IgD-negative memory B cell (primary cell): ENCODE data around the gene SHROOM3. TPM values are rescaled to one million over a fixed set of nuclear protein-coding genes. Genes with fewer than 3 reads are reported as not detected.

Experiments used
- H3K27ac Mint-ChIP-seq, 3 donors: one replicate each; pipeline ENCODE4 v1.8.0; 2020 to 2022; ENCODE audit warnings: mild to moderate bottlenecking in 3 of 3, mixed read lengths in 3 of 3, moderate library complexity in 1 of 3
- H3K27me3 Mint-ChIP-seq: one replicate; pipeline ENCODE4 v1.8.0; 2021; ENCODE audit warnings: mixed read lengths
- H3K36me3 Mint-ChIP-seq: one replicate; pipeline ENCODE4 v1.8.0; 2020; ENCODE audit warnings: mild to moderate bottlenecking, mixed read lengths
- H3K4me1 Mint-ChIP-seq, 3 donors: one replicate each; pipeline ENCODE4 v1.8.0; 2020 to 2022; ENCODE audit warnings: mixed read lengths in 3 of 3, mild to moderate bottlenecking in 1 of 3
- H3K4me3 Mint-ChIP-seq, 4 donors: one replicate each; pipeline ENCODE4 v1.8.0; 2020 to 2022; ENCODE audit warnings: mild to moderate bottlenecking in 4 of 4, mixed read lengths in 4 of 4, moderate library complexity in 3 of 4
- H3K9me3 Mint-ChIP-seq, 3 donors: one replicate each; pipeline ENCODE4 v1.8.0; 2020 to 2021; ENCODE audit warnings: mixed read lengths in 3 of 3, mild to moderate bottlenecking in 1 of 3
- polyA plus RNA-seq: library from polyadenylated mRNA; unstranded; fragments of 300-500 nt; fragmentation: Illumina TruSeq; gene quantifications from one replicate; pipeline ENCODE4 v1.2.3, GENCODE V29; 2021

SHROOM3 gene
- polyA plus RNA-seq, 1 donor from 2014 or later, result not detected

DNA sequence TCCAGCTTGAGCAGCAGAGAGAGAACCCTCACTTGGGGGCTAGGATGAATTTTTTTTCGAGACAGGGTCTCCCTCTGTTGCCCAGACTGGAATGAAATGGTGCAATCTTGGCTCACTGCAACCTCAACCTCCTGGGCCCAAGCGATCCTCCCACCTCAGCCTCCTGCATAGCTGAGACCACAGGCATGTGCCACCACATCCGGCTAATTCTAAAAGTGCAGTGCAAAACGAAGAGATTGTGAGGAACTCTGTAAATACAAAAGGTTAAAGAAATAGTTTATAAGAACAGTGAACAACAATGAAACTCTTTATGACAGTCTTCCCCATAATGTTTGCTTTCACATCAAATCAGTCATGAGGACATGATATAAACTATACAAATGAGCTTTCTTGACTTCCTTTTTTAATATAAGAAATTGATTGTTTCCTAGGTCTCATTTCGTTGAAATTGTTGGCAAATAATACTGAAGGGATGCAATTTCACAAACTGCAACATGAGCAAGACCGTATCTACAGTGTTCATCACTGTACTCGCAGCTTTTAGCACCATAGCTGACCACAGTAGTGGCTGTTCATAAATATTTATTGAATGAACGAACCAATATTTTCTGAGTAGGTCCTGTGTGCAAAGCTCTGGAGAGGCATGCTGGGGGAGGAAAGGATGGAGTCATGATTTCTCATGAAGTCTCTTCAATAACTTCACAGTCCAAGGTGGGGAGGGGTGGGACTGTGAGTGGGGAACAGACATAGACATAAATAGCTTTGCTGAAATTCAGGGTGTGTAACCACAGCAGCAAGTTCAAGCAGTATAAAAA is 116.1 kb downstream of the SHROOM3 start:
- H3K27me3 Mint-ChIP-seq, result peaks cover 7% of the 10 kb centered on the region
- H3K9me3 Mint-ChIP-seq, result peaks cover 0 to 2% (median 0%) of the 10 kb centered on the region in 3 donors
- no peaks in the 10 kb centered on the region for H3K36me3 Mint-ChIP-seq
- no peak overlapping the region for H3K27ac Mint-ChIP-seq
- no peak overlapping the region for H3K4me3 Mint-ChIP-seq
- H3K4me1 Mint-ChIP-seq, result peaks cover 0 to 2% (median 0%) of the 10 kb centered on the region in 3 donors

DNA sequence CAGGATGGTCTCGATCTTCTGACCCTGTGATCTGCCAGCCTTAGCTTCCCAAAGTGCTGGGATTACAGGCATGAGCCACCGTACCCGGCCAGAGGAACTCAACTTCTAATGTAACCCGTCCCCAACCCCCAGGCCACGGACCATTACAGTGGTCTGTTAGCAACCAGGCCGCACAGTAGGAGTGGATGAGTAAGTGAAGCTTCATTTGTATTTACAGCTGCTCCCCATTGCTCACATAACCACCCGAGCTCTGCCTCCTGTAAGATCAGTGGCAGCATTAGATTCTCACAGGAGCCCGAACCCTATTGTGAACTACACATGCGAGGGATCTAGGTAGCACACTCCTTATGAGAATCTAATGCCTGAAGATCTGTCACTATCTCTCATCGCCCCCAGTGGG is 119.6 kb downstream of the SHROOM3 start:
- H3K9me3 Mint-ChIP-seq, result peaks cover 0 to 3% (median 0%) of the 10 kb centered on the region in 3 donors
- H3K4me3 Mint-ChIP-seq, result no peak overlapping the region
- H3K4me1 Mint-ChIP-seq, result peaks cover 0 to 2% (median 0%) of the 10 kb centered on the region in 3 donors
- H3K27me3 Mint-ChIP-seq, result peaks cover 5% of the 10 kb centered on the region
- no peaks in the 10 kb centered on the region for H3K36me3 Mint-ChIP-seq
- H3K27ac Mint-ChIP-seq, result no peak overlapping the region

DNA sequence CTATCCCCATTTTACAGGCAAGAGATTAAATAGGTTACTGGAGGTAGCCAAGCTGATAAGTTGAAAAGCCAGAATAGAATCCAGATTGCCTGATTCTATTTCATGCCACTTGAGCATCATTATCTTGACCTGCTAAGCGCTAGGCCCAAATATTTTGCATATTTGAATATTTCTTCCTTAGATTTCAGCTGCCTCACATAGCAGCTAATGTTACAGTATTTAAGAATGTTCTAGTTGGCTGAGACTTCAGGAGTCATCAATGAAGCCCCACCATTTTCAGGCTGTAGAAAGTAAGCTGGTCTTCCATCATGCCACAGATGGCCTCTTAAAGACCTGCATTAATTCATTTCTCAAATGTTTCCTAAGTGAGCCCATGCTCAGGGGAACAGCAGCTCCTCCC is 121.4 kb downstream of the SHROOM3 start:
- Mint-ChIP-seq H3K27ac (no peak overlapping the region), H3K4me1 (peaks cover 0 to 2% (median 0%) of the 10 kb centered on the region in 3 donors), H3K36me3 (no peaks in the 10 kb centered on the region), H3K4me3 (no peak overlapping the region), H3K9me3 (peaks cover 0 to 3% (median 0%) of the 10 kb centered on the region in 3 donors), H3K27me3 (peaks cover 9% of the 10 kb centered on the region)

DNA sequence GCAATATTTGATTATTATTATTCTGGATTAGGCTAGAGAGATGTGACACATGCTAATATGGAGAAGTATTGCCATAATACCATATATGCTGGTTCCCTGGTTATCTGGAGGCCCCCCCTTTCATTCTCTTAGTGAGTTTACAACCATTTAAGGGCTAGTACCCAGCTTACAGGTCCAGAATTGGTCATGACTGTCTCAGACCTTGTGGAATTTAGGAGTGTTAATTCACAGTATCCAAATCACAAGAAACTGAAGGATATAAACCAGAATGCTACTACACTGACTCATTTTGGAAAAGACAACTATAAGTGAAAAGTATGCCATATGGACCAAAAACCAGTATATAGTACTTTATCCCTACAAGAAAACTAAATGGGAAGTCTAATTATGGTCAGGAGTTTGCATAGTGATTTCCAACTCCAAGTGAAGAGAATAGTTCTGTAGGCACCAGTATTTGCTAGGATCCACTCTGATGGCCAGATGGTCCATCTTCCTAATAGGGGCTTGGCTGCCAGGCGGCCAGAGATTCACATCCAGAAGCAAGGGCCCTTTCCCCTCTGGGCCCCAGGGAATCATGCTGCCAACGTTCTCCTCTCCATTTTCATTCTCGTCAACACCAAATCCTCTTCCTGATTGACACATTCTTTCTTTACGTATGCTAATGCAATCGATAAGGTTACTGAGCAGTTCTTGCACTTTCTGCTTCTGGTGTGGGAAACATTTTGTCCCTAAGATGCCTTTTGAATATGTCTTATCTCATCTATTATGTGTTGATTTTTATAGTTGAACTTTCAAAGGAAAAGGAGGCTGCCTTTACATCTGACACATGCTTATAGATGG is 123.6 kb downstream of the SHROOM3 start:
- peaks cover 9% of the 10 kb centered on the region for H3K27me3 Mint-ChIP-seq
- H3K36me3 Mint-ChIP-seq, result no peaks in the 10 kb centered on the region
- no peak overlapping the region for H3K27ac Mint-ChIP-seq
- peaks cover 0 to 3% (median 0%) of the 10 kb centered on the region in 3 donors for H3K9me3 Mint-ChIP-seq
- no peaks in the 10 kb centered on the region for H3K4me1 Mint-ChIP-seq
- H3K4me3 Mint-ChIP-seq, result no peak overlapping the region

DNA sequence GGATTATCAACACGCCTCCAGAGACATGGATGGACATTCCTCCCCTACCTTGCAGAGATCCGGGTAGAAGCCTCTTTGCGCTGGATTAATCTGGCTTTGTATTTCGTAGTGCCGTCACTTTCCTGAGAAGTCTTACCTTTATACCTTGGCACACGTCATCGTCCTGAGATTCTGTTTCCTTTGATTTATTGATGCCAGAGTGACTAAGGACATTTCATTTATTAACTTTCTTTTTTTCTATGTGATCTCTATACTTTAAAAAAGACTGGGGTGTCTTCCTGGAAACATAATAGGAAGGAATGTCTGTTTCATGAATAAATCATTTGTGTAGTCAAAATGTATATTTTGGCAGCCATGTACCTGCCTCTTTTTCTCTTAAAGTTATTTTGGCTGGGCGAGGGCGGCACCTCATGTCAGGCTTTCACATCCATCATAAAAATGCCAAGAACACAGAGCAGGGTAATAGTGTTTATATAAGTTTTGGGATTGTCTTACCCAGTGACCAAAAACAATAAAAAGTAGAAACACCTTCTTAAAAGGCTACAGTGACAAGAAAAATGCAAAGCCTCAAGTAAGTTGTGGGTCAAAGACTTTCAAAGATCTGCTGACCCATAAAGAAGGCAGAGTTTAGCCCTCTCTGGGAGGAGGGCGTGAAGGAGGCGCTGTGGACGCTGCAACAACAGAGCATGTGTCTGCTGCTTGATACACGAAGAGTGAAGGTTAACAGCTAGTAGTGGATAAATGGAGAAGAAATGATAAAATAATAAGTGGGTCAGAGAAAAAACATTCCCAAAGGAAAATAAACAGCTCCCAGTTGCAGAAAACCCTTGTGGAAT is 124.4 kb downstream of the SHROOM3 start:
- Mint-ChIP-seq H3K9me3 (peaks cover 0 to 3% (median 0%) of the 10 kb centered on the region in 3 donors), H3K4me3 (no peak overlapping the region), H3K27ac (no peak overlapping the region), H3K4me1 (no peaks in the 10 kb centered on the region), H3K36me3 (no peaks in the 10 kb centered on the region), H3K27me3 (peaks cover 9% of the 10 kb centered on the region)

DNA sequence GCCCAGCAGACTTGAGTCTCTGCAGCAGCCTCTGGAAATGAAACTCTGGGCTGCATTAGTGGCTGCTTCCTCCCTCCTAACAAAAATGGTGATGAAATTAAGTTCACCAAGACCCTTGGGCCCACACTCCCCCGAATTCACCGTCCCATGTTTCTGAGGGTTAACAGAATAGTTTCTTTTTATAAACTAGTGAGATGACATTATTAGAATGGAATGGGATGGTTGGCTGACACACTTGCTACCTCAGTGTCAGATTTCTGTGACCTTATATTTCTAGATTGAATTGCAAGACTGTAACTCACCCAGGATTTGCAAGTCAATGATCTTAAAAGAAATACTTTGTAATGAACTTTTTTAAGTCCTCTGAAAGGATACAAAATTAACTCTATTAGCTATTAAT is 127.1 kb downstream of the SHROOM3 start:
- Mint-ChIP-seq H3K27me3 (peaks cover 6% of the 10 kb centered on the region), H3K27ac (no peak overlapping the region), H3K9me3 (no peaks in the 10 kb centered on the region), H3K36me3 (no peaks in the 10 kb centered on the region), H3K4me3 (no peak overlapping the region), H3K4me1 (no peaks in the 10 kb centered on the region)

DNA sequence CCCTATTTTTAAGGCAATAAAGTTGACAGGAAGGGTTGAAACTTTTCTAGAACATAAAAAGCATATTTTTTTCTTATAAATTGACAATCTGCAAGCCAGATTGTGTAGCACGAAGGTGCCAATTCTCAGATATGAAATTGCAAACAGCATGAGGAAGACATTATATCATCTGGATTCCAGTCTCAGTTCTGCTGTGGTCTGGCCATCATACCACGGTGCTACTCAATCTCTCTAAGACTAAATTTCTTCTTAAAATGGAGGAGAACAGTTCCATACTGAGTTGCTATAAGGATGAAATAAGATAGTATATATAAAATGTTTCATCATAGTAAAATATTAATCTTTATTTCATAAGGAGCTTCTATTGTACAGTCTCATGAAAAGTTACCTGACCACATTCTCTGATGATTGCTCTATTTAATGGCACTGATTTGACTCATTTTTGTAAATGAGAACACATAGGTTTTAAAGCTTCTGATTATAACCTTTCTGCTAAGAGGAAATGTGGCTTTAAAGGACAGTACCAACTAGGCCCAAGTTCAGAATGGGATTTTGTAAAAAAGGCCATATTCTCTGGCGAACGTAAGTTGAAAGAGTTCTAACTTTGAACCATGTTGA is 127.9 kb downstream of the SHROOM3 start:
- H3K36me3 Mint-ChIP-seq, result no peaks in the 10 kb centered on the region
- H3K4me1 Mint-ChIP-seq, result no peaks in the 10 kb centered on the region
- H3K27me3 Mint-ChIP-seq, result peaks cover 6% of the 10 kb centered on the region
- no peak overlapping the region for H3K4me3 Mint-ChIP-seq
- no peaks in the 10 kb centered on the region for H3K9me3 Mint-ChIP-seq
- no peak overlapping the region for H3K27ac Mint-ChIP-seq

DNA sequence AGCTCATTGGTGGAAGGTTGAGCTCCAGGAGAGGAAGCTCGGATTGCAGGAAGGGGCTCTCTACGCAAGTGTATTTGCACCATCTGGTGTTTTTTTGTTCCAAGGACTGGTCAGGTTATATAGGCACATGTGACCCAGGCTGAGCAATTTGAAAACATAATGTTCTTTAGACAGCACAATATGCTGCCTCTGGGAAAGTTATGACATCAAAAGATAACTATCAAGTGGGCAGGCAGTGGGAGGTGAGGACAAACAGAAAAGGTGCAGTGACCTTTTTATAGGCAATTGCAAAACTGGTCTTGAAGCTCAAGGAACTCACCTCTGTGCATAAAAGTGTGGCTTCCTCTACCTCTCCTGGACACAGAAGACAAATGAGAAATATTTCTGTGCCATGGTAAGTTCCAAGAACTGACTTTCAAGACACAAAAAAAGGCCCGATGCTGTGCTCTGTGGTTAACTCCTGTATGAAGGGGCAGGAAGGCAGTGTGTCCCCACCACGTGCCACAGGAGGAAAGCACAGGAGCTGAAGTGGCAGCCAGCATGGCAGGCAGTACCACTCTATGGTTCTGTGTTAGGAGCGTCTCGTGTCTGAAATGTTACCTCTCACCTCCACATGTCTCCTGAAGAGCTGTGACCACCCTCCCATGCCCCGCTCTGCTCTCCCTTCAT is 128.6 kb downstream of the SHROOM3 start:
- no peaks in the 10 kb centered on the region for H3K4me1 Mint-ChIP-seq
- no peak overlapping the region for H3K27ac Mint-ChIP-seq
- no peaks in the 10 kb centered on the region for H3K9me3 Mint-ChIP-seq
- H3K4me3 Mint-ChIP-seq, result no peak overlapping the region
- H3K36me3 Mint-ChIP-seq, result no peaks in the 10 kb centered on the region
- peaks cover 6% of the 10 kb centered on the region for H3K27me3 Mint-ChIP-seq

DNA sequence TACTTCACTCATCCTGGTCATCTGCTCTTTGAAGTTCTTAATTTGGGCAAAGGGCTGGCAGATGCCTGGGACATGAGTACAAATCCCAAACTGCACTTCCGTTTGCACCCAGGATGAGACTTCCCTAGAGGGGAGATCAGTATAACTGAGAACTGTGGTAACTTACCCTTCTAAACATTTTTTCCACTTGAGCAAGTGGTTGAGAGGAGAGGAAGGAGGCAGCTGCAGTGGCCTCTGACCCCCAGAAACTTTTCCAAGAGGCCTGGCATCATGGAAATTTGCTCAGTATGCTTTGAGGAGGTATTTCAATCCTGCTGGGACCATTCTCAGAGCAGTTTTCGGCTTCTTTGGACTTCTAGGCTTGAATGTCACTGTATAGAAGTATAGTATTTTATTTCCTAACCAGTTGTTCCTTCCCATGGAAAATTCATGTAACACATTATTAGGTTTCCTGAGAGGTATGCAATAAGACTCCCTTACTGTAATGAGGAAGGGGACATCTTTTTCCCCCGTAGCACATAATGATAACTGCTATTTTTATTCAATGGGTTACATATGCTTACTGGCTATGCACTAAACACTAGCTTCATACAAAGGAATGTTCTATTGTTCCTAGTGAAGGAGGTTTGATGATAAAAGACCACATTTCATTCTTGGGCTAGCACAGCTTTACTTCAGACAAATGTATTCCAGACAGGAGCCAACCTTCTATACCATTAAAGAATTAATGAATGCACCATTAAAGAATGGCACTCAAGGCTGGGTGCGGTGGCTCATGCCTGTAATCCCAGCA is 129.3 kb downstream of the SHROOM3 start:
- Mint-ChIP-seq H3K4me3 (no peak overlapping the region), H3K27me3 (peaks cover 6% of the 10 kb centered on the region), H3K36me3 (no peaks in the 10 kb centered on the region), H3K4me1 (no peaks in the 10 kb centered on the region), H3K27ac (no peak overlapping the region), H3K9me3 (no peaks in the 10 kb centered on the region)

DNA sequence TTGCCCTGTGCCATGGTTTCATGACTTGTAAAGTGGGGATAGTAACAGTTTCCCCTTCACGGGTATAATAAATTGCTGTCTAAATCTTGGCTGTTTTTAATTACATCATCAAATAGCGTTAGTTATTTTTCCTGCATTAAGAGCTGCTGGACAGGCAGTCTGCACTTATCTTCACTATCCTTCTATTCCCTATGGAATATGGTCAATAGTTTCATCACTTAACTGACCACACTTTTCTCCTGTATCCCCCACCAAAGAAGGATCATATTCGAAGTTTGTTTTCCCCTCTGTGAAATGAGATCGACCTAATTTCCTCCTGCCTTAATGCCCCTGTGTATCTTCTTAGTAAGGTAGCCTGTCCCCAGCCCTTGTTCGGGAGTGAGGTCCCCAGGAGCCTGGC is 133.2 kb downstream of the SHROOM3 start:
- H3K4me1 Mint-ChIP-seq, result no peaks in the 10 kb centered on the region
- H3K27ac Mint-ChIP-seq, result no peak overlapping the region
- peaks cover 5% of the 10 kb centered on the region for H3K27me3 Mint-ChIP-seq
- H3K36me3 Mint-ChIP-seq, result no peaks in the 10 kb centered on the region
- no peaks in the 10 kb centered on the region for H3K9me3 Mint-ChIP-seq
- no peak overlapping the region for H3K4me3 Mint-ChIP-seq

DNA sequence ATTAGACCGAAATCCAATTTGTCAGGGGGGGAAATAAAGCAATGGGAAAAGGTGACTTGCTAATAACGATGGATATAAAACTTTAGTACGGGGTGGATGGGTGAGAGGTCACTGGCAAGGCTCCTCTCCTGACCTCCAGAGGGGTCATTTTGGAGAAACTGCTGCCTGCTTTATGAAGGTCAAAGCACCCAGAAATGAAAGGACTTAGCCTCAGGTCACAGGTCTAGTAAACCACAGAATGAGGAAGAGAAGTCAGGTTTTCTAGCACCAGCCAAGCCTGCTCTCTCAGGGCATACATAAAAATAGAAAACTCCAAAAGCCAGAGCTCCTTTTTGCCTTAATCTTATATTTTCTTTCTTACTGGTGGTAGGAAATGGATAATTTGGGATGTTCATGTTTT is 134.2 kb downstream of the SHROOM3 start:
- no peak overlapping the region for H3K4me3 Mint-ChIP-seq
- no peaks in the 10 kb centered on the region for H3K9me3 Mint-ChIP-seq
- no peaks in the 10 kb centered on the region for H3K4me1 Mint-ChIP-seq
- H3K27me3 Mint-ChIP-seq, result peaks cover 9% of the 10 kb centered on the region
- no peaks in the 10 kb centered on the region for H3K36me3 Mint-ChIP-seq
- no peak overlapping the region for H3K27ac Mint-ChIP-seq

DNA sequence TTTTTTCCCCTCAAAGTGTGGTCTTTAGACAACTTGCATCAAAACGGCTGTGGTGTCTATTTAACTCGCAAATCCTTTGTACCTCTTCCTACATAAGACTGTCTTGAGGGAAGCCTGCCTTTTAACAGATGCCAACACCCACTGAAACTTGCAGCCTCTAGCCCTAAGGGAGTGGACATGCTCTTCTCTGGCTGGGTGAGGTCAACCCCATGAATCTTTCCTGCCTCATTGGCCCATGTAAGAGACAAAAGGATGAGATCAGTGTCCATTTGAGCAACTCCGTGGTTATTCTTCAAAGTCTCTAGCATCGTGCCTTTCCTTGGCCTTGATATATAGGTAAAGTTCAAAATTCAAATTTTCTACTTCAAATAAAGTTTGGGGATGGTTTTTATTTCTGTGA is 134.7 kb downstream of the SHROOM3 start:
- Mint-ChIP-seq H3K27ac (no peak overlapping the region), H3K4me1 (no peaks in the 10 kb centered on the region), H3K36me3 (peaks cover 1% of the 10 kb centered on the region), H3K9me3 (no peaks in the 10 kb centered on the region), H3K27me3 (peaks cover 7% of the 10 kb centered on the region), H3K4me3 (no peak overlapping the region)

DNA sequence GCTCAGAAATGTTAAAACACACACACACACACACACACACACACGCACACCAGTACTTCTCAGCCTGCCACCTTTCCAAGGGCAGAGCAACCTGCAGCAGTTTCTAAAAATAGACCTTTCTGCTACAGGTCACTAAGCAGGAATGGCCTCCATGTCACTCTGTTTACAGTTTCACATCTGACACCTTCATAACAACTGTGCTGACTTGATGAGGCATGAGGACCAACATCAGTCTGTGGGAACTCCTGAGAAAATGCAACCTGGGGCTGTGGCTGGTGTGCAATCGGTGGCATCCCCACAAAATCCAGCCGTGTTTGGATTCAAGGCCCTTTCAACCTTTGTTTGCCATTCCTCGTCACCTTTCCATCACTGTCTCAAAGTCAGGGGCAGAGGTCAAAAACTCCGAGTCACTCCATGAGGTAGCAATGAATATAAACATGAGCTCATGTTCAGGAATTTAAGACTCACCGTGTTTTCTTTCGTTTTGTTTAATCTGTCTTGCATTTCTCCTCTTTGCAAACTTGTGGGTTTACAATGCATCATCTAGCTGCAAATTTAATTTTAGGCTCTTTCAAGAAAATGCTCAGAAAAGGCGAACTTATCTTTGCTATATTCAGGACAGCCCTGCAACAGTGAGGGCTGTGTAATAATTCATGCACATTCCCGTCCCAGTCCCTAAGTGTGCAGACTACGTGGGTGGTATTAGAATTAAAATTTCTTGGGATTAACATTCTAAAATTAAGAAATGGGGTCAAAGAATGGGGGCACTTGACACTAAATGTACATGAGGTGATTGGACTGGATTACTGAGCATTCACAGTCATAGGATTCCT is 135.3 kb downstream of the SHROOM3 start:
- Mint-ChIP-seq H3K4me3 (no peak overlapping the region), H3K27ac (no peak overlapping the region), H3K4me1 (no peaks in the 10 kb centered on the region), H3K9me3 (no peaks in the 10 kb centered on the region), H3K27me3 (peaks cover 7% of the 10 kb centered on the region), H3K36me3 (peaks cover 1% of the 10 kb centered on the region)
